Transverse colon (tissue), 3 donors: Measurements from ENCODE around the gene PLXNA3.

Experiments
- POLR2A ChIP-seq: fragments of 450-650 bp; IDR thresholded peaks from one replicate; pipeline ENCODE4 v1.6.1; 2016; ENCODE audit warnings: antibody characterized with exemption, mild to moderate bottlenecking, moderate library complexity
- TF ChIP-seq, protein P1 (sequence below), 5 experiments: fragments of 200-600 bp in 3 of 5; fragments of 450-650 bp in 2 of 5; sonication (generic) in 3 of 5; IDR thresholded peaks; 1 replicate in 2 of 5; 2 replicates in 3 of 5; pipeline ENCODE4 v1.5.1; 2016 to 2017; ENCODE audit warnings: antibody characterized with exemption in 5 of 5, inconsistent platforms in 3 of 5, mild to moderate bottlenecking in 2 of 5, moderate library complexity in 1 of 5

DNA sequence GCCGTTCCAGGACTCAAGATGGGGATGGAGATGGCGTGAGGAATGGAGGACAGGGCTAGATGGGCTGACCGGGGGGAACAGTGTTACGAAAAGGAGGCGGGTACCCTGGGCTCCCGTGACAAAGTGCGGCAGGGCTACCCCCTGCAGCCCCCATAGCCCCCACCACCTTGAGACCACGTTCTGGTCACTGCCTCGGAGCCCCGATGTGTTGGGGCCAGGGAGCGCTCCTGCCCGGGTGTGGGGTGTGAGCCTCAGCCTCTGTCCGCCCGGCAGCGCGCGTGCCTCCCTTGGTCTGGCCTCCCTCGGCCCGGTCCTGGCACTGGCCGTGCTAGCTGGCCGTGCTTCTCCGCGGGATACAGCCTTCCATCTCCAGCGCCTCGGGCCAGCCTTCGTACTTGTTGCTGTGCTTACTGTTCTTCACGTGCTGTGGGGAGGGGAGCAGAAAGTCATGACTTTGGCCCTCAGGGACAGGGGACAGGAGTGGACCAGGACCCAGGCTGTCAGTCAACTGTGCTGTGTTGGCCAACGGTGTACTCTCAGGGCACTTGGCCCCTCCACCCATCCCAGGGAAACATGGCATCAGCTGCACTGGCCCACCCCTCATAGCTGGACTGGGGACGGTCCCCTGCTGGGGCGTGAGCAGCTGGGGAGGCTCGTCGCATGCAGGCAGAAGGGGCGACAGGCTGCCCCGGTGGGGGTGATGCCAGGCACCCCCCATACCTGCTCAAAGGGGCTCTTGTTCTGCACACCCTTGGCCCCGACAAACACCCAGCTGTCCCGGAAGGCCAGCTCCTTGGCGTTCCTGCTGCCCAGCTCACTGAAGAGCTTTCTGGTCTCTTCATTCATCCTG lies 48.6 kb downstream of the PLXNA3 start:
- TF ChIP-seq, protein P1, sequence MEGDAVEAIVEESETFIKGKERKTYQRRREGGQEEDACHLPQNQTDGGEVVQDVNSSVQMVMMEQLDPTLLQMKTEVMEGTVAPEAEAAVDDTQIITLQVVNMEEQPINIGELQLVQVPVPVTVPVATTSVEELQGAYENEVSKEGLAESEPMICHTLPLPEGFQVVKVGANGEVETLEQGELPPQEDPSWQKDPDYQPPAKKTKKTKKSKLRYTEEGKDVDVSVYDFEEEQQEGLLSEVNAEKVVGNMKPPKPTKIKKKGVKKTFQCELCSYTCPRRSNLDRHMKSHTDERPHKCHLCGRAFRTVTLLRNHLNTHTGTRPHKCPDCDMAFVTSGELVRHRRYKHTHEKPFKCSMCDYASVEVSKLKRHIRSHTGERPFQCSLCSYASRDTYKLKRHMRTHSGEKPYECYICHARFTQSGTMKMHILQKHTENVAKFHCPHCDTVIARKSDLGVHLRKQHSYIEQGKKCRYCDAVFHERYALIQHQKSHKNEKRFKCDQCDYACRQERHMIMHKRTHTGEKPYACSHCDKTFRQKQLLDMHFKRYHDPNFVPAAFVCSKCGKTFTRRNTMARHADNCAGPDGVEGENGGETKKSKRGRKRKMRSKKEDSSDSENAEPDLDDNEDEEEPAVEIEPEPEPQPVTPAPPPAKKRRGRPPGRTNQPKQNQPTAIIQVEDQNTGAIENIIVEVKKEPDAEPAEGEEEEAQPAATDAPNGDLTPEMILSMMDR (IDR thresholded peaks at IDR 0.05) = no peak
- TF ChIP-seq POLR2A = no peak
